GM12873 (cell line): ENCODE results near the gene ARID4B.

ENCODE experiments used
- CTCF ChIP-seq: IDR thresholded peaks from 2 replicates; pipeline ENCODE4 v1.5.1; 2012; ENCODE audit warnings: low read depth, mild to moderate bottlenecking, moderate library complexity, low read length, control low read depth; ENCODE audit not compliant: insufficient read depth; ENCODE audit errors: missing control alignments

Gene ARID4B

GRCh38 chr1:235280467-235280866, 47.5 kb downstream of the ARID4B start:
- no peak for TF ChIP-seq CTCF

- no peak for TF ChIP-seq CTCF
Measured at GRCh38 chr1:235279694-235280093, 48.3 kb downstream of the ARID4B start.

- no peak for TF ChIP-seq CTCF
Measured at GRCh38 chr1:235278915-235279292, 49.1 kb downstream of the ARID4B start.

- TF ChIP-seq CTCF = no peak
Measured at GRCh38 chr1:235278233-235278914, 49.6 kb downstream of the ARID4B start.

- no peak for TF ChIP-seq CTCF
Measured at GRCh38 chr1:235277709-235278108, 50.3 kb downstream of the ARID4B start.

GRCh38 chr1:235275836-235276235, 52.1 kb downstream of the ARID4B start:
- TF ChIP-seq CTCF = no peak

- TF ChIP-seq CTCF = no peak
Measured at GRCh38 chr1:235275223-235275622, 52.8 kb downstream of the ARID4B start.
